Cerebellar cortex (tissue), 1 donor: Measurements from ENCODE around the gene TSPY3.
"Not testable (repeated sequence)": the region's sequence is repeated elsewhere in the genome, so short reads cannot be mapped to it uniquely, and the experiment has no call there.

Experiments used
- DNase-seq: peaks from one replicate; pipeline ENCODE4 v3.0.0-alpha.2; 2015; ENCODE audit warnings: low spot score

The TSPY3 gene, protein sequence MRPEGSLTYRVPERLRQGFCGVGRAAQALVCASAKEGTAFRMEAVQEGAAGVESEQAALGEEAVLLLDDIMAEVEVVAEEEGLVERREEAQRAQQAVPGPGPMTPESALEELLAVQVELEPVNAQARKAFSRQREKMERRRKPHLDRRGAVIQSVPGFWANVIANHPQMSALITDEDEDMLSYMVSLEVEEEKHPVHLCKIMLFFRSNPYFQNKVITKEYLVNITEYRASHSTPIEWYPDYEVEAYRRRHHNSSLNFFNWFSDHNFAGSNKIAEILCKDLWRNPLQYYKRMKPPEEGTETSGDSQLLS

DNA sequence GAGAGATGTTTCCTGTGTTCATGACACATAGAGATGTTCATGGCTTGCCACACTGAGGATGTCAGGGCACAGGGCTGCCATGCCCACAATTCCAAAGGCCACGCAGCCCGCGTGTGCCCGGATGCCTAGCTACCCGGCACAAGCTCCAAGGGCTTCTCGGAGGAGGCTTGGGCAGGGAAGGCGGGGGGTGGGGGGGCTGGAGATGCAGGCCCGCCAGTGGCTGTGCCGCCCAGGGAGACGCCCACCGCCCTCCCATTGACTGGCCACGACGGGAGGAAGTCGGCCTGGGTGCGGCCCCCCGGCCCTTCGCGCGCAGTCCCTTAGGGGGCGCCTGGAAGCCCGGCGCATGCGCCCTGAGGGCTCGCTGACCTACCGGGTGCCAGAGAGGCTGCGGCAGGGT is at the start of gene TSPY3:
Gene TSPY3, plus strand, starts transcription at position 301 of the 400 bp plus-strand sequence. Its CDS starts 46 bp downstream, at position 347.
- not testable (repeated sequence) for DNase-seq

DNA sequence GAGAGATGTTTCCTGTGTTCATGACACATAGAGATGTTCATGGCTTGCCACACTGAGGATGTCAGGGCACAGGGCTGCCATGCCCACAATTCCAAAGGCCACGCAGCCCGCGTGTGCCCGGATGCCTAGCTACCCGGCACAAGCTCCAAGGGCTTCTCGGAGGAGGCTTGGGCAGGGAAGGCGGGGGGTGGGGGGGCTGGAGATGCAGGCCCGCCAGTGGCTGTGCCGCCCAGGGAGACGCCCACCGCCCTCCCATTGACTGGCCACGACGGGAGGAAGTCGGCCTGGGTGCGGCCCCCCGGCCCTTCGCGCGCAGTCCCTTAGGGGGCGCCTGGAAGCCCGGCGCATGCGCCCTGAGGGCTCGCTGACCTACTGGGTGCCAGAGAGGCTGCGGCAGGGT is 40.7 kb upstream of the TSPY3 start, which contains the start of gene TSPY8:
Gene TSPY8, plus strand, starts transcription at position 301 of the 400 bp plus-strand sequence. Its CDS starts 46 bp downstream, at position 347.
- DNase-seq = not testable (repeated sequence)

DNA sequence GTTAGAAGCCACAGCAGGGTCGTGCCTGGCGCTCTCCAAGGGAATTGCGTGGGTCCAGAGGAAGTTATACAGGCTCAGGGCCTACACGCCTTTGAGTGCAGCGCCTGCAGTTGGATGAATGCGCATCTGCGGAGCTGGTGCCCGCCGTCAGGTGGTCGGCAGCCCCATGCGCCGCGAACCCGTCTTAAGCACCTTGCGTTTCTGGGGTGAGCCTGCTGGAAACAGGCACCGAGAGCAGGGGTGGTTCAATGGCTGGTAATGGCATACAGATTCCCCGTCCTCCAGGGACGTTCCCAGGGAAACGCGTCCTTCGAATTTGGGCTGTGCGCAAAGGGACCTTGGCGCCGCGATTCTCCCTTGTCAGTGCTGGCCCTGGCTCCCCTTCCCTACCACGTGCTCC is 1.7 kb upstream of the TSPY3 start:
- DNase-seq = not testable (repeated sequence)
